22Rv1 (cell line): Measurements from ENCODE around the gene PLCB1.

Experiments
- H3K27ac ChIP-seq: fragments of 450-650 bp; 2 replicates; pipeline ENCODE4 v1.5.1; 2017
- ZFX ChIP-seq: fragments of 450-650 bp; IDR thresholded peaks from 2 replicates; pipeline ENCODE4 v1.6.1; 2017; ENCODE audit warnings: antibody characterized with exemption, borderline replicate concordance
- TF ChIP-seq, protein P1 (sequence below): fragments of 450-650 bp; IDR thresholded peaks from 2 replicates; pipeline ENCODE4 v1.5.1; 2017; ENCODE audit warnings: mild to moderate bottlenecking

PLCB1 gene

DNA sequence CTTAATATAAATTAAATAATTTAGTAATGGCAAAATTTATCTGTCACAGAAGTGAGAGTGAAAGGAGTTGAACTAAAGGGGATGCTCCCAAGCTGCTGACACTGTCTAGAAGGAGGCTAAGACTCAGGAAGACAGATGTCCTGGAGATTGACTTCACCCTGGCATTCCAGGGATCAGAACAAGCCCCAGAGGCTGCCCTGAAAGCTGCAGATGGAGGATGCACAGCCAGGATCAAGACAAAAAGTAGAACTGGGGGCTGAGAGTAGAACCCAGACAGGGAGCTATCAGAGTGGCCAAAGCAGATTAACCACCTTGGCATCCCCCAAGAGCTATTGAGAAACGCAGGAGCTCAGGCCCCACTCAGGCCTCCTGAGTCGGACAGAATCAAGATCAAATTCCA lies 747.6 kb downstream of the PLCB1 start:
- H3K27ac ChIP-seq = no peak overlapping the region
- TF ChIP-seq ZFX = no peak
- TF ChIP-seq, protein P1, sequence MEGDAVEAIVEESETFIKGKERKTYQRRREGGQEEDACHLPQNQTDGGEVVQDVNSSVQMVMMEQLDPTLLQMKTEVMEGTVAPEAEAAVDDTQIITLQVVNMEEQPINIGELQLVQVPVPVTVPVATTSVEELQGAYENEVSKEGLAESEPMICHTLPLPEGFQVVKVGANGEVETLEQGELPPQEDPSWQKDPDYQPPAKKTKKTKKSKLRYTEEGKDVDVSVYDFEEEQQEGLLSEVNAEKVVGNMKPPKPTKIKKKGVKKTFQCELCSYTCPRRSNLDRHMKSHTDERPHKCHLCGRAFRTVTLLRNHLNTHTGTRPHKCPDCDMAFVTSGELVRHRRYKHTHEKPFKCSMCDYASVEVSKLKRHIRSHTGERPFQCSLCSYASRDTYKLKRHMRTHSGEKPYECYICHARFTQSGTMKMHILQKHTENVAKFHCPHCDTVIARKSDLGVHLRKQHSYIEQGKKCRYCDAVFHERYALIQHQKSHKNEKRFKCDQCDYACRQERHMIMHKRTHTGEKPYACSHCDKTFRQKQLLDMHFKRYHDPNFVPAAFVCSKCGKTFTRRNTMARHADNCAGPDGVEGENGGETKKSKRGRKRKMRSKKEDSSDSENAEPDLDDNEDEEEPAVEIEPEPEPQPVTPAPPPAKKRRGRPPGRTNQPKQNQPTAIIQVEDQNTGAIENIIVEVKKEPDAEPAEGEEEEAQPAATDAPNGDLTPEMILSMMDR = no peak

DNA sequence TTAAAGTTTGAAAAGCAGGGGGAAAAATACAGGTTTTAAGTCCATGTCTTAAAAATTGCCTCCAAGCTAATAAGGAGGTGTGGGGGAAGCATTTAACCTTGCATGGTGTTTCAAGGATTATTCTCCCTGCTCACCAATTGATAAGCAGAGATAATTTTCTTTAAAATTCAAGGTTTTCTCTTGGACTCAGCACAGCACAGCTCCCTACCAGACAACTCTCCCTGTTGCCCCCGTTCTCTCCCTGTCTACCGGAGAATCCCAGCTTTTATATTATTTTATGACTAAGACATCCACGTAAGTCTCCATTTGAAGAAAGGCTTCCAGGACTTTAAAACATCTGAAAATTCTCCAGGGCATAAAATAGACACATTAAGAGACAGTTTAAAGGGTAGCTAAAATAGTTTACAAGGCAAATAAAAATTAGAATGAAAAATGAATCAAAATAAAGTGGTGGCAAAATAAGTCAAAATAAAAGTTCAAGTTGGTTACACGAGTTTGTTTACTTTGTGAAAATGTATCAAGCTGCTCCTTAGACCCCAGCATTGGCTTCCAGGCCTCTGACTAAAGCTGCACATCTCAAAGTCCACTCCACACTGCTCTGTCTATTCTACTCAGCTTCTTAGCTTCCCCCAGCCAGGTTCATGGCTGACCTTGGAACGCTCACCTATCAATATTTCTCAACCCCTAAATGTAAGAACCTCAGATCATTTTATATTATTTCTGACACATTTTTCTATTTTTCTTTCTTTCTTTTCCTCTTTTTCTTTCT lies 748.2 kb downstream of the PLCB1 start:
- H3K27ac ChIP-seq = no peak overlapping the region
- TF ChIP-seq, protein P1 = no peak
- TF ChIP-seq ZFX = no peak

DNA sequence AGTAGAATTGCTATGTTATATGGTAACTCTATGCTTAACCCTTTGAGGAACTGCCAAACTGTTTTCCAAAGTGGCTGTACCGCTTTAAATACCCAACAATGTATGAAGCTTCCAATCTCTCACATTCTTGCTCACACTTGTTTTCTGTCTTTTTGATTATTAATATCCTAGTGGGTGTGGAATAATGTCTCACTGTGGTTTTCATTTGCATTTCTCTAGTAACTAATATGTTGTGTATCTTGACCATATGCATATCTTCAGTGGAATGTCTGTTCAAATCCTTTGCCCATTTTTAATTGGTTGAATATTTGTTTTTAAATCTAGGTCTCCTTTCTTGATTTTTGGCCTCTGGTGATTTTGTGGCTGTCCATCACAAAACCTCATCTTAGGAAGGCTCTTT lies 759.0 kb downstream of the PLCB1 start:
- TF ChIP-seq, protein P1 = no peak
- no peak for TF ChIP-seq ZFX
- no peak overlapping the region for H3K27ac ChIP-seq

DNA sequence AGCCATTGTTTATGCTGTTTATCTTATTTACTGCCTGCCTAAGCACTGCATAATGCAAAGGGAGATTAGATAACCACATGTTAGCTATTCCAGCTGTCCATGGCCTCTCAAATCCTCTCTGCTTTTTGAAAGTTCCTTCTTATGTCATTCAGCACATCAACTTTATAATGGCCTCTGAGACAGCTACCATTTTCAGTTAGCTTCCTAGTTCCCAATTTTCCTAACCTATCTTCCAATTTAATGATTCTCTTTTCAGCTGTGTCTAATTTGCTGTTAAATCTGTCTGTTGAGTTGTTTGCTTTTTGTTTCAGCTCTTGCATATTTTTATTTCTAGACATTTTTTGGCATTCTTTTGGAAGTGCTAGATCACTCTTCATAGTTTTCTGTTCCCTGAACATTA lies 763.4 kb downstream of the PLCB1 start:
- no peak overlapping the region for H3K27ac ChIP-seq

DNA sequence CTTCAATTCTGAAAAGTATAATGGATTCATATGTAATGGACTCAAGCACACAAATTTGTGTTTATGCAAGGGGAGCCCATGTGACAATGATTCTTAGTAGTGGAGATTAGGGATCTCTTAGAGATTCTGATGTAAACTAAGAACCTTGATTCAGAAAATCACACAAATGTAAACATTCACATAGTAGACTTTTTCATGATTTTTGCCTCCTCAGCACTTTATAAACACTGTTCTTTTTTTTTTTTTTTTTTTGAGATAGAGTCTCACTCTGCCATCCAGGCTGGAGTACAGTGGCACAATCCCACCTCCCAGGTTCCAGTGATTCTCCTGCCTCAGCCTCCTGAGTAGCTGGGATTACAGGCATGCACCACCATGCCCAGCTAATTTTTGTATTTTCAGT lies 766.8 kb downstream of the PLCB1 start:
- H3K27ac ChIP-seq = no peak overlapping the region
- TF ChIP-seq, protein P1 = no peak
- no peak for TF ChIP-seq ZFX

More for the DNA sequence above, 763.4 kb downstream of the PLCB1 start:
- TF ChIP-seq, protein P1 = no peak
- TF ChIP-seq ZFX = no peak

DNA sequence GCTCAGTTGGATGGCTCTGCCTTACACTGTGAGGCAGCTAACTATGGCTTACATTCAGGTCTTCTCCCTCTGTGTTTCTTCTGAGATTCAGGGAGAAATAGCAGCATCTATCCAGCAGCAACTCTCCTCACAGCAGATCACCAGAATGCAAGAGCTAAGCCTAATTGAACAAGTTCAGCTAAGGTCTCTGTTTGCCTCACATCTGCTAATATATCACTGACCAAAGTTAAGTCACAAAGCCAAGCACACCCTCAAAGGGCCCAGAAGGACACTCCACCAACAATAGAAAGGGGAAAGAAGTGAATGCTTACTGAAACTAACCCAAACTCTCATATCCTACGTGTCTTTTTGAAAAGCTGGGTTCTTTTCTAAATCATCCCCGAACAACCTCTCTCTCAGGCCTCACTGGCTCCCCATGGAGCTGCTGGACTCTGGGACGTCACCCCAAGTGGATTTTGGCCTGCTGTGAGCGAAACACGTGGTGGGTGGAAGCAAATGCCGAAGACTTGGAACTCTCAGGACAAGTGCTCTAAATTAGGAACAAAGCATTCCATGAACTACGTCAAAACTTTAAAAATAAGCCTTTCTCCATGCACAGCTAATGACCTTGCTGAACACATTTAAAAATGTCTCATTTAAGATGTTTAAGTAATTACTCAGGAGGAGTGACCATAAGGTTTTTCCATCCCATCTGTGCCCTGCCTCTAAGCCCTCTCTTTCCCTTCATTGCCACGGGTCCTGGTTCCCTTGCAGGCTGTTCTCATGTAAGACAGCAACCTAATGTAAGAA lies 769.4 kb downstream of the PLCB1 start:
- H3K27ac ChIP-seq = no peak overlapping the region

More for the DNA sequence above, 769.4 kb downstream of the PLCB1 start:
- TF ChIP-seq, protein P1 = no peak
- no peak for TF ChIP-seq ZFX
